MCF 10A (cell line): ENCODE results near the gene CFAP46. TPM values are rescaled to one million over a fixed set of nuclear protein-coding genes. Genes with fewer than 3 reads are reported as not detected.
"Not testable (repeated sequence)": the region's sequence is repeated elsewhere in the genome, so short reads cannot be mapped to it uniquely, and the experiment has no call there.

ENCODE experiments used
- BruUV-seq: library from RNA; stranded (reverse); fragments of 400-500 nt; replicated peaks from 2 replicates; lab custom pipeline; 2021; lab: Mats Ljungman, UMichigan
- CTCF ChIA-PET: fragments of 300-600 bp; sonication (Branson Sonifier 250); formaldehyde crosslinking; extraction: SDS; loops from one replicate; lab custom pipeline; 2021; ENCODE audit warnings: antibody characterized with exemption, inconsistent platforms; lab: Yijun Ruan, JAX
- POLR2A ChIA-PET: fragments of 300-600, 350-650 bp; sonication (Branson Sonifier 250); formaldehyde crosslinking; extraction: SDS; loops from one replicate; lab custom pipeline; 2020; ENCODE audit warnings: antibody characterized with exemption, inconsistent platforms; lab: Yijun Ruan, JAX
- DNase-seq: peaks from one replicate; pipeline ENCODE4 v3.0.0-alpha.2; 2018; ENCODE audit not compliant: unreplicated experiment
- H3K27ac Mint-ChIP-seq: one replicate; pipeline ENCODE4 v1.8.0; 2022; ENCODE audit warnings: mild to moderate bottlenecking, low read depth, mixed read lengths; ENCODE audit not compliant: unreplicated experiment
- H3K27me3 Mint-ChIP-seq: one replicate; pipeline ENCODE4 v1.8.0; 2022; ENCODE audit warnings: mixed read lengths; ENCODE audit not compliant: insufficient read depth, unreplicated experiment
- H3K36me3 Mint-ChIP-seq: one replicate; pipeline ENCODE4 v1.8.0; 2022; ENCODE audit warnings: mild to moderate bottlenecking, moderate library complexity, mixed read lengths; ENCODE audit not compliant: insufficient read depth, unreplicated experiment
- H3K4me1 Mint-ChIP-seq: one replicate; pipeline ENCODE4 v1.8.0; 2022; ENCODE audit warnings: mixed read lengths; ENCODE audit not compliant: insufficient read depth, unreplicated experiment
- H3K4me3 Mint-ChIP-seq: one replicate; pipeline ENCODE4 v1.8.0; 2022; ENCODE audit warnings: mild to moderate bottlenecking, moderate library complexity, mixed read lengths; ENCODE audit not compliant: unreplicated experiment
- H3K9me3 Mint-ChIP-seq: one replicate; pipeline ENCODE4 v1.8.0; 2022; ENCODE audit warnings: mixed read lengths; ENCODE audit not compliant: unreplicated experiment
- CTCF ChIP-seq: fragments of 200-600 bp; IDR thresholded peaks from one replicate; pipeline ENCODE4 v1.8.0; 2022; ENCODE audit warnings: antibody characterized with exemption, mild to moderate bottlenecking; ENCODE audit not compliant: unreplicated experiment
- intact Hi-C: fragments of 100-400 bp; cut with micrococcal nuclease; formaldehyde crosslinking; loops from 2 replicates; pipeline ENCODE4 v1.14.1; 2022
- total RNA-seq: library from RNA; stranded (reverse); gene quantifications from 2 replicates; pipeline ENCODE4 v1.2.3, GENCODE V29; 2022

CFAP46 gene
- total RNA-seq, 1 experiment from 2014 or later, result 0.33 TPM

GRCh38 chr10:132845780-132846595 is 96.4 kb downstream of the CFAP46 start:
- ChIA-PET POLR2A (interaction anchor here (0.6 to 1.3 kb wide), 2 partner anchors 26 to 57 kb away, joined by 3 to 4 read pairs; no protein-coding TSS in a partner anchor), CTCF (no interaction called here)
- peaks cover 4% of the 10 kb centered on the region for H3K27me3 Mint-ChIP-seq
- peaks cover 10% of the 10 kb centered on the region for H3K9me3 Mint-ChIP-seq
- intact Hi-C loops, result no loop called here
- no peak for DNase-seq
- no peak overlapping the region for H3K4me3 Mint-ChIP-seq
- H3K36me3 Mint-ChIP-seq, result no peaks in the 10 kb centered on the region
- no TSS peak for BruUV-seq
- no peak overlapping the region for H3K27ac Mint-ChIP-seq
- no peak for TF ChIP-seq CTCF
- H3K4me1 Mint-ChIP-seq, result no peaks in the 10 kb centered on the region

- Mint-ChIP-seq H3K9me3 (peaks cover 10% of the 10 kb centered on the region), H3K36me3 (no peaks in the 10 kb centered on the region), H3K4me1 (no peaks in the 10 kb centered on the region), H3K27ac (no peak overlapping the region), H3K4me3 (no peak overlapping the region), H3K27me3 (peaks cover 13% of the 10 kb centered on the region)
- intact Hi-C loops, result no loop called here
- CTCF ChIA-PET, result interaction anchor here (0.6 to 0.9 kb wide), 3 partner anchors 9 to 272 kb away, joined by 3 to 5 read pairs (median 3); no protein-coding TSS in a partner anchor
- no TSS peak for BruUV-seq
- POLR2A ChIA-PET, result interaction anchor here (1.3 kb wide), 1 partner anchor 58 kb away, joined by 4 read pairs; no protein-coding TSS in a partner anchor
- DNase-seq, result no peak
- TF ChIP-seq CTCF, result no peak
These were observed 97.3 kb downstream of the CFAP46 start for GRCh38 chr10:132845041-132845551.

- Mint-ChIP-seq H3K36me3 (no peaks in the 10 kb centered on the region), H3K9me3 (peaks cover 10% of the 10 kb centered on the region), H3K27me3 (peaks cover 22% of the 10 kb centered on the region), H3K4me1 (no peaks in the 10 kb centered on the region), H3K27ac (no peak overlapping the region), H3K4me3 (no peak overlapping the region)
- DNase-seq, result no peak
- intact Hi-C loops, result no loop called here
- ChIA-PET POLR2A (no interaction called here), CTCF (interaction anchor here (0.6 to 1.1 kb wide), 5 partner anchors 8 to 419 kb away, joined by 3 to 5 read pairs (median 3); no protein-coding TSS in a partner anchor)
- BruUV-seq, result no TSS peak
- no peak for TF ChIP-seq CTCF
These were observed 98.1 kb downstream of the CFAP46 start for GRCh38 chr10:132844069-132844809.

- H3K9me3 Mint-ChIP-seq, result peaks cover 10% of the 10 kb centered on the region
These were observed 99.1 kb downstream of the CFAP46 start for GRCh38 chr10:132843276-132843675.

More at GRCh38 chr10:132843276-132843675, 99.1 kb downstream of the CFAP46 start:
- H3K27me3 Mint-ChIP-seq, result peaks cover 28% of the 10 kb centered on the region
- H3K27ac Mint-ChIP-seq, H3K4me1 Mint-ChIP-seq, H3K4me3 Mint-ChIP-seq, DNase-seq, BruUV-seq, POLR2A ChIA-PET, intact Hi-C loops, H3K36me3 Mint-ChIP-seq: not testable (repeated sequence)
- CTCF ChIA-PET, result interaction anchor here (0.6 to 1.1 kb wide), 2 partner anchors 61 to 420 kb away, joined by 3 read pairs; no protein-coding TSS in a partner anchor
